GM21526 (cell line): Measurements from ENCODE around the gene PTGES2.

ENCODE experiments used
- ATAC-seq: cut with Tn5 transposase; IDR thresholded peaks from one replicate; pipeline ENCODE4 v1.9.1; 2021; ENCODE audit warnings: moderate library complexity; ENCODE audit not compliant: unreplicated experiment, low FRiP score

The PTGES2 gene

GRCh38 chr9:128153947-128154695 is 26.6 kb upstream of the PTGES2 start:
- ATAC-seq: no peak

- no peak for ATAC-seq
Measured at GRCh38 chr9:128153060-128153946, 25.8 kb upstream of the PTGES2 start.

GRCh38 chr9:128152133-128153059 is 24.9 kb upstream of the PTGES2 start:
- ATAC-seq: no peak

- no peak for ATAC-seq
Measured at GRCh38 chr9:128151309-128152132, 24.0 kb upstream of the PTGES2 start.

GRCh38 chr9:128150594-128151308 is 23.2 kb upstream of the PTGES2 start:
- no peak for ATAC-seq

GRCh38 chr9:128149951-128150593 is 22.5 kb upstream of the PTGES2 start:
- ATAC-seq: no peak

GRCh38 chr9:128149001-128149701 is 21.6 kb upstream of the PTGES2 start, which contains the start of gene LCN2:
Gene LCN2 (plus strand): TSS chr9:128149453. CDS start chr9:128149526, 73 bp downstream.
- no peak for ATAC-seq

GRCh38 chr9:128148509-128149000 is 21.0 kb upstream of the PTGES2 start:
- ATAC-seq: no peak

- no peak for ATAC-seq
Measured at GRCh38 chr9:128146591-128147120, 19.1 kb upstream of the PTGES2 start.

GRCh38 chr9:128145951-128146351 is 18.4 kb upstream of the PTGES2 start:
- ATAC-seq: no peak

- no peak for ATAC-seq
Measured at GRCh38 chr9:128145536-128145935, 18.0 kb upstream of the PTGES2 start.

GRCh38 chr9:128144239-128145181 is 17.0 kb upstream of the PTGES2 start:
- no peak for ATAC-seq

- ATAC-seq: no peak
Measured at GRCh38 chr9:128143525-128144238, 16.2 kb upstream of the PTGES2 start.

- no peak for ATAC-seq
Measured at GRCh38 chr9:128142596-128142995, 15.1 kb upstream of the PTGES2 start.

GRCh38 chr9:128142061-128142460 is 14.5 kb upstream of the PTGES2 start:
- no peak for ATAC-seq

GRCh38 chr9:128141604-128142003 is 14.1 kb upstream of the PTGES2 start:
- no peak for ATAC-seq
